ENCODE results near the gene SNX1.

The SNX1 gene

DNA sequence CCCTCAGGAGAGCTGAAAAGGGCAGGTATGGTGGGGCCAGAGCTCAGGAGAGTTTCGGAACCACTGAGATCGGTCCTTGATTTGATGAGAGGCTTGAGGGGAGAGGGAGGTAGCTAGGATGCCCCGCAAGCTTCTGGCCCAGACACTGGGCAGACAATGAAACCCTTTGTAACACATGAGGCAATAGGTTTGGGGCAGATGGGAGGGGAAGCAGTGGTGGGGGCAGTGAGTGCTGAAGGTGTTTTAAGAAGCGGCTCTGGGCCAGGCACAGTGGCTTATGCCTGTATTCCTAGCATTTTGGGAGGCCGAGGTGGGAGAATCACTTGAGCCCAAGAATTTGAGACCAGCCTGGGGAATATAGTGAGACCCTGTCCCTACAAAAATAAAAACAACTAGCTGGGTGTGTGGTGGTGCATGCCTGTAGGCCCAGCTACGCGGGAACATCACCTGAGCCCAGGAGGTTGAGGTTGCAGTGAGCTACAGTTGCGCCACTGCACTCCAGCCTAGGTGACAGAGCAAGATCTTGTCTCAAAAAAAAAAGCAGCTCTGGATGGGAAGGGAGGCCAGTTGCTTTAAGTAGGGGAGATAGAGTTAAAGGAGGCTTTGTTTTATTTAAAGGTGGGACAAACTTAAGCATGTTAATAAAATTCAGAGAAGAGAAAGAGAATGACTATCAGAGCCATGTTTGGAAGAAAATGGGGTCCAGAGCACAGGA, 46.2 kb downstream of the SNX1 start:
- Histone ChIP-seq H3K4me1 (ENCODE audit: insufficient read depth, low read length, poor library complexity, severe bottlenecking) (no peaks in the 10 kb centered on the region), H3K9me3 (ENCODE audit: insufficient read depth, low read depth, low read length) (no peaks in the 10 kb centered on the region), H3K36me3 (ENCODE audit: insufficient read depth, low read length) (peaks cover 35% of the 10 kb centered on the region; the same call in 1 of the 2 replicates)

DNA sequence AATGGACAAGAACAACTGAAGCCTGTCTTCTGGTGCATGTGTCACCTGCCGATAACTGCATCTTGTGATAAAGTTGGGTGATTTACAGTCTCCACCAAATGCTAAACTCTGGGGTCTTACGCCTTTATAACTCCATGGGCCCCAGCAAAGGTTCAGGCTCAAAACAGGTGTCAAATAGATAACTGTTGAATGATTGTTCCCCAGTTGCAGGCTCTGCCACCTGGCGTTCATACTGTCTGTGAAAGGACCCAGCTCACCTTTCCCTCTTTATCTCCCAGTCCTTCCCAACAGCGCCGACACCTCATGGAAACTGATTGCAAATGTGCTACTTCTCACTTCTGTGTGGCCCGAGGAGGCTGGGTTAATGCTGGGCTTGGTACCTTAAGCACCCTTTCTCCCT, 47.5 kb downstream of the SNX1 start:
- H4K20me1 ChIP-seq (ENCODE audit: insufficient read depth, low read length, poor library complexity, severe bottlenecking) = no peaks in the 10 kb centered on the region
- H3K27me3 ChIP-seq (ENCODE audit: insufficient read depth, low read length, poor library complexity, severe bottlenecking) = no peaks in the 10 kb centered on the region
- no peaks in the 10 kb centered on the region for H3K79me2 ChIP-seq (ENCODE audit: insufficient read depth, low read length)
- H3K9me2 ChIP-seq (replicated peaks; ENCODE audit: low read depth, low read length) = no peaks in the 10 kb centered on the region
- H3K4me3 ChIP-seq (ENCODE audit: low read length, poor library complexity, severe bottlenecking) = no peak overlapping the region
- H3K9ac ChIP-seq (ENCODE audit: low read depth, low read length, poor library complexity, severe bottlenecking) = no peak overlapping the region
- no peaks in the 10 kb centered on the region for H3K9me3 ChIP-seq (ENCODE audit: insufficient read depth, low read depth, low read length)
- no peak for TF ChIP-seq EZH2phosphoT487 (IDR thresholded peaks at IDR 0.05; ENCODE audit: borderline replicate concordance)
- TF ChIP-seq, protein P1, sequence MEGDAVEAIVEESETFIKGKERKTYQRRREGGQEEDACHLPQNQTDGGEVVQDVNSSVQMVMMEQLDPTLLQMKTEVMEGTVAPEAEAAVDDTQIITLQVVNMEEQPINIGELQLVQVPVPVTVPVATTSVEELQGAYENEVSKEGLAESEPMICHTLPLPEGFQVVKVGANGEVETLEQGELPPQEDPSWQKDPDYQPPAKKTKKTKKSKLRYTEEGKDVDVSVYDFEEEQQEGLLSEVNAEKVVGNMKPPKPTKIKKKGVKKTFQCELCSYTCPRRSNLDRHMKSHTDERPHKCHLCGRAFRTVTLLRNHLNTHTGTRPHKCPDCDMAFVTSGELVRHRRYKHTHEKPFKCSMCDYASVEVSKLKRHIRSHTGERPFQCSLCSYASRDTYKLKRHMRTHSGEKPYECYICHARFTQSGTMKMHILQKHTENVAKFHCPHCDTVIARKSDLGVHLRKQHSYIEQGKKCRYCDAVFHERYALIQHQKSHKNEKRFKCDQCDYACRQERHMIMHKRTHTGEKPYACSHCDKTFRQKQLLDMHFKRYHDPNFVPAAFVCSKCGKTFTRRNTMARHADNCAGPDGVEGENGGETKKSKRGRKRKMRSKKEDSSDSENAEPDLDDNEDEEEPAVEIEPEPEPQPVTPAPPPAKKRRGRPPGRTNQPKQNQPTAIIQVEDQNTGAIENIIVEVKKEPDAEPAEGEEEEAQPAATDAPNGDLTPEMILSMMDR (conservative IDR thresholded peaks at IDR 0.05; ENCODE audit: low read length) = no peak
- peaks cover 23% of the 10 kb centered on the region; the same call in 1 of the 2 replicates for H3K36me3 ChIP-seq (ENCODE audit: insufficient read depth, low read length)
- no peak overlapping the region for H3K4me2 ChIP-seq (ENCODE audit: low read depth, low read length, poor library complexity, severe bottlenecking)
- H3K4me1 ChIP-seq (ENCODE audit: insufficient read depth, low read length, poor library complexity, severe bottlenecking) = no peaks in the 10 kb centered on the region
- no peaks in the 10 kb centered on the region for H3F3A ChIP-seq (ENCODE audit: low read depth)
- H2AFZ ChIP-seq (ENCODE audit: low read length) = no peak overlapping the region

More for the DNA sequence above, 46.2 kb downstream of the SNX1 start:
- H3K79me2 ChIP-seq (ENCODE audit: insufficient read depth, low read length) = no peaks in the 10 kb centered on the region
- no peak overlapping the region for H2AFZ ChIP-seq (ENCODE audit: low read length)
- no peaks in the 10 kb centered on the region for H4K20me1 ChIP-seq (ENCODE audit: insufficient read depth, low read length, poor library complexity, severe bottlenecking)
- H3F3A ChIP-seq (ENCODE audit: low read depth) = no peaks in the 10 kb centered on the region
- no peak overlapping the region for H3K4me2 ChIP-seq (ENCODE audit: low read depth, low read length, poor library complexity, severe bottlenecking)
- H3K9ac ChIP-seq (ENCODE audit: low read depth, low read length, poor library complexity, severe bottlenecking) = no peak overlapping the region
- no peak for TF ChIP-seq EZH2phosphoT487 (IDR thresholded peaks at IDR 0.05; ENCODE audit: borderline replicate concordance)
- TF ChIP-seq, protein P1 (conservative IDR thresholded peaks at IDR 0.05; ENCODE audit: low read length) = no peak
- H3K27me3 ChIP-seq (ENCODE audit: insufficient read depth, low read length, poor library complexity, severe bottlenecking) = no peaks in the 10 kb centered on the region
- no peaks in the 10 kb centered on the region for H3K9me2 ChIP-seq (replicated peaks; ENCODE audit: low read depth, low read length)
- no peak overlapping the region for H3K4me3 ChIP-seq (ENCODE audit: low read length, poor library complexity, severe bottlenecking)

DNA sequence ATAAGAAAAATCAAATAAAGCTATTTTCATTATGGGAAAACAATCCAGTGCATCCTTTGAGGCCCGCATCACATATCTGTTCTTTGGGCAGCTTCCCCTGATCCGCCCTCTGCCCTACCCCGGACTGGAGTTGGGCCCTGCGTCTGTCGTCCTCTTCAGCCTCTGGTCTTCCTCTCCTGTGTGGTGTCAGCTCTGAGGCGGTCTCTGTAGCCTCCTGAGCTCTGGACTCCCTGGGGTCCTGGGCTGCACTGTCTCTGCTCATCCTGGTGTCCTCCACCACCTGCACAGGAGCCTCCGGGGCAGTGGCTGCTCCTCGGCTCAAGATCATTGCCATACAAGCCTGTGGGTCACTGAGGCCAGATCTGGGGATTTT, 48.4 kb downstream of the SNX1 start:
- no peaks in the 10 kb centered on the region for H3K4me1 ChIP-seq (ENCODE audit: insufficient read depth, low read length, poor library complexity, severe bottlenecking)
- no peaks in the 10 kb centered on the region for H3K9me2 ChIP-seq (replicated peaks; ENCODE audit: low read depth, low read length)
- no peaks in the 10 kb centered on the region for H4K20me1 ChIP-seq (ENCODE audit: insufficient read depth, low read length, poor library complexity, severe bottlenecking)
- H3K9ac ChIP-seq (ENCODE audit: low read depth, low read length, poor library complexity, severe bottlenecking) = no peak overlapping the region
- H3K4me2 ChIP-seq (ENCODE audit: low read depth, low read length, poor library complexity, severe bottlenecking) = no peak overlapping the region
- H3K4me3 ChIP-seq (ENCODE audit: low read length, poor library complexity, severe bottlenecking) = no peak overlapping the region
- no peaks in the 10 kb centered on the region for H3K9me3 ChIP-seq (ENCODE audit: insufficient read depth, low read depth, low read length)
- no peak for TF ChIP-seq EZH2phosphoT487 (IDR thresholded peaks at IDR 0.05; ENCODE audit: borderline replicate concordance)
- TF ChIP-seq, protein P1 (conservative IDR thresholded peaks at IDR 0.05; ENCODE audit: low read length) = no peak
- no peak overlapping the region for H2AFZ ChIP-seq (ENCODE audit: low read length)
- H3K27me3 ChIP-seq (ENCODE audit: insufficient read depth, low read length, poor library complexity, severe bottlenecking) = no peaks in the 10 kb centered on the region
- H3K36me3 ChIP-seq (ENCODE audit: insufficient read depth, low read length) = peaks cover 18% of the 10 kb centered on the region; the same call in 1 of the 2 replicates
- H3K79me2 ChIP-seq (ENCODE audit: insufficient read depth, low read length) = no peaks in the 10 kb centered on the region
- no peaks in the 10 kb centered on the region for H3F3A ChIP-seq (ENCODE audit: low read depth)

All from Loucy (cell line).